PC-9 (cell line): ENCODE results near the gene HPN. TPM values are rescaled to one million over a fixed set of nuclear protein-coding genes. Genes with fewer than 3 reads are reported as not detected.
A peak's percentile ranks its signal among the peaks of the same experiment; 100 is the strongest.

ENCODE experiments used
- BruUV-seq: library from RNA; stranded (reverse); fragments of 400-500 nt; replicated peaks from 2 replicates; lab custom pipeline; 2021; lab: Mats Ljungman, UMichigan
- CTCF ChIA-PET: fragments of 300-600 bp; sonication (Branson Sonifier 250); formaldehyde crosslinking; loops from one replicate; lab custom pipeline; 2022; ENCODE audit warnings: antibody characterized with exemption; lab: Charles Lee
- POLR2A ChIA-PET: fragments of 300-600 bp; sonication (Branson Sonifier 250); formaldehyde crosslinking; loops from one replicate; lab custom pipeline; 2022; ENCODE audit warnings: antibody characterized with exemption; ENCODE audit not compliant: unreplicated experiment; lab: Charles Lee
- DNase-seq, 2 experiments: peaks; one replicate each; pipeline versions ENCODE4 v3.0.0 to v3.0.0-alpha.2; 2015 to 2022; ENCODE audit warnings: mixed read lengths in 1 of 2
- H2AFZ ChIP-seq: fragments of 200-600 bp; sonication (generic); 2 replicates; pipeline ENCODE4 v1.8.1; 2017; ENCODE audit warnings: antibody characterized with exemption
- H3F3A ChIP-seq: fragments of 200-600 bp; sonication (generic); 2 replicates; pipeline ENCODE4 v1.8.1; 2017; ENCODE audit warnings: antibody characterized with exemption, mild to moderate bottlenecking, low read depth; ENCODE audit not compliant: insufficient read depth
- H3K27ac ChIP-seq: fragments of 200-600 bp; sonication (generic); 2 replicates; pipeline ENCODE4 v1.6.1; 2016; ENCODE audit warnings: mixed run types
- H3K27me3 ChIP-seq: fragments of 200-600 bp; sonication (generic); 2 replicates; pipeline ENCODE4 v1.6.1; 2016; ENCODE audit warnings: low read depth, mixed run types; ENCODE audit not compliant: insufficient read depth
- H3K36me3 ChIP-seq: fragments of 200-600 bp; sonication (generic); 2 replicates; pipeline ENCODE4 v1.6.1; 2016; ENCODE audit warnings: low read depth, mixed run types
- H3K4me1 ChIP-seq: fragments of 200-600 bp; sonication (generic); replicated peaks from 2 replicates; pipeline ENCODE4 v1.6.1; 2016; ENCODE audit warnings: mixed run types; ENCODE audit not compliant: insufficient read depth
- H3K4me2 ChIP-seq: fragments of 200-600 bp; sonication (generic); 2 replicates; pipeline ENCODE4 v1.6.1; 2017; ENCODE audit warnings: mixed run types
- H3K4me3 ChIP-seq: fragments of 200-600 bp; sonication (generic); 2 replicates; pipeline ENCODE4 v1.6.1; 2016; ENCODE audit warnings: mixed run types
- H3K79me2 ChIP-seq: fragments of 200-600 bp; sonication (generic); 2 replicates; pipeline ENCODE4 v1.6.1; 2017; ENCODE audit warnings: low read depth, mixed run types
- H3K9me2 ChIP-seq: fragments of 200-600 bp; sonication (generic); 2 replicates; pipeline ENCODE4 v1.8.1; 2017; ENCODE audit warnings: mild to moderate bottlenecking; ENCODE audit not compliant: insufficient read depth
- H3K9me3 ChIP-seq: fragments of 200-600 bp; sonication (generic); 2 replicates; pipeline ENCODE4 v1.8.1; 2016; ENCODE audit warnings: low read depth; ENCODE audit not compliant: insufficient read depth
- H4K20me1 ChIP-seq: fragments of 200-600 bp; sonication (generic); 2 replicates; pipeline ENCODE4 v1.8.1; 2017; ENCODE audit not compliant: insufficient read depth
- CTCF ChIP-seq: fragments of 200-600 bp; sonication (generic); conservative IDR thresholded peaks from 2 replicates; pipeline ENCODE4 v1.6.1; 2017; ENCODE audit warnings: mixed run types, antibody characterized with exemption, mild to moderate bottlenecking, moderate library complexity
- EZH2 ChIP-seq: fragments of 200-600 bp; sonication (generic); IDR thresholded peaks from 2 replicates; pipeline ENCODE4 v1.8.0; 2017; ENCODE audit warnings: antibody characterized with exemption, low read depth
- intact Hi-C: fragments of 100-400 bp; cut with micrococcal nuclease; formaldehyde crosslinking; loops from one replicate; pipeline ENCODE4 v1.10.0; 2022; ENCODE audit not compliant: unreplicated experiment
- total RNA-seq: library from RNA; stranded (reverse); gene quantifications from 2 replicates; pipeline ENCODE4 v1.2.3, GENCODE V29; 2021

HPN gene
- total RNA-seq, 1 experiment from 2014 or later, result 12.3 TPM

GRCh38 chr19:35040826-35041547 is 534 bp upstream of the HPN start:
- peaks cover 8% of the 10 kb centered on the region; the same call in 1 of the 2 replicates for H3K4me1 ChIP-seq
- peak in 1 of 2 experiments; percentile 69 for DNase-seq
- peaks cover 6% of the 10 kb centered on the region; the same call in 1 of the 2 replicates for H3F3A ChIP-seq
- peak overlapping the region; percentile 64; the same call in 1 of the 2 replicates for H2AFZ ChIP-seq
- no peaks in the 10 kb centered on the region for H3K27me3 ChIP-seq
- no peaks in the 10 kb centered on the region for H3K36me3 ChIP-seq
- intact Hi-C loops, result no loop called here
- no peaks in the 10 kb centered on the region for H3K9me3 ChIP-seq
- H4K20me1 ChIP-seq, result no peaks in the 10 kb centered on the region
- H3K9me2 ChIP-seq, result no peaks in the 10 kb centered on the region
- BruUV-seq, result no TSS peak
- TF ChIP-seq EZH2 (no peak), CTCF (no peak)
- no peak overlapping the region for H3K27ac ChIP-seq
- peak overlapping the region; percentile 29; the same call in 1 of the 2 replicates for H3K4me3 ChIP-seq
- ChIA-PET POLR2A (interaction anchor here (0.6 kb wide), 1 partner anchor 20 kb away, joined by 5 read pairs; no protein-coding TSS in a partner anchor), CTCF (interaction anchor here (0.6 kb wide), 1 partner anchor 287 kb away, joined by 5 read pairs; no protein-coding TSS in a partner anchor)
- no peaks in the 10 kb centered on the region for H3K79me2 ChIP-seq
- peak overlapping the region; percentile 73 for H3K4me2 ChIP-seq

GRCh38 chr19:35042056-35042730 is 672 bp downstream of the HPN start:
- Histone ChIP-seq H3K27me3 (no peaks in the 10 kb centered on the region), H3K4me1 (peaks cover 8% of the 10 kb centered on the region; the same call in 1 of the 2 replicates), H3F3A (peaks cover 6% of the 10 kb centered on the region; the same call in 1 of the 2 replicates), H3K27ac (no peak overlapping the region), H2AFZ (no peak overlapping the region), H4K20me1 (no peaks in the 10 kb centered on the region), H3K79me2 (no peaks in the 10 kb centered on the region), H3K4me2 (no peak overlapping the region), H3K4me3 (no peak overlapping the region), H3K36me3 (no peaks in the 10 kb centered on the region), H3K9me3 (no peaks in the 10 kb centered on the region), H3K9me2 (no peaks in the 10 kb centered on the region)
- no peak for TF ChIP-seq CTCF
- TF ChIP-seq EZH2, result no peak
- ChIA-PET CTCF (interaction anchor here (0.7 kb wide), 1 partner anchor 571 kb away, joined by 4 read pairs; no protein-coding TSS in a partner anchor), POLR2A (interaction anchor here (0.6 kb wide), 1 partner anchor 19 kb away, joined by 5 read pairs; no protein-coding TSS in a partner anchor)
- intact Hi-C loops, result no loop called here
- no peak for DNase-seq
- TSS peak; percentile 46 for BruUV-seq

- no peak overlapping the region for H2AFZ ChIP-seq
- TF ChIP-seq CTCF (no peak), EZH2 (no peak)
- H3K27me3 ChIP-seq, result no peaks in the 10 kb centered on the region
- ChIA-PET CTCF (interaction anchor here (0.5 to 0.7 kb wide), 2 partner anchors 98 to 570 kb away, joined by 3 to 4 read pairs; no protein-coding TSS in a partner anchor), POLR2A (no interaction called here)
- H3K4me3 ChIP-seq, result no peak overlapping the region
- H3K4me2 ChIP-seq, result no peak overlapping the region
- H3K27ac ChIP-seq, result no peak overlapping the region
- H3F3A ChIP-seq, result peaks cover 6% of the 10 kb centered on the region; the same call in 1 of the 2 replicates
- H3K9me2 ChIP-seq, result no peaks in the 10 kb centered on the region
- no peaks in the 10 kb centered on the region for H3K36me3 ChIP-seq
- H3K4me1 ChIP-seq, result peaks cover 8% of the 10 kb centered on the region; the same call in 1 of the 2 replicates
- DNase-seq, result no peak
- BruUV-seq, result no TSS peak
- H4K20me1 ChIP-seq, result no peaks in the 10 kb centered on the region
- no peaks in the 10 kb centered on the region for H3K79me2 ChIP-seq
- intact Hi-C loops, result no loop called here
- H3K9me3 ChIP-seq, result no peaks in the 10 kb centered on the region
Measured at GRCh38 chr19:35042954-35043604, 1.6 kb downstream of the HPN start.
